GM12878 (cell line): ENCODE results near the gene C17orf58. TPM values are rescaled to one million over a fixed set of nuclear protein-coding genes. Genes with fewer than 3 reads are reported as not detected.

Experiments used
- ATAC-seq: fragments of 200-7000 bp; cut with Tn5 transposase; 3 replicates; pipeline ENCODE4 v1.9.1; 2020; ENCODE audit warnings: mild to moderate bottlenecking, moderate library complexity
- BruUV-seq: library from RNA; stranded (reverse); fragments of 400-500 nt; replicated peaks from 2 replicates; lab custom pipeline; 2021; lab: Mats Ljungman, UMichigan
- CTCF ChIA-PET: fragments of 300-600 bp; sonication (Branson Sonifier 250); formaldehyde crosslinking; extraction: SDS; loops from one replicate; lab custom pipeline; 2021; ENCODE audit warnings: inconsistent platforms; lab: Yijun Ruan, JAX
- POLR2A ChIA-PET: fragments of 350-600 bp; formaldehyde crosslinking; extraction: SDS; loops from one replicate; lab custom pipeline; 2021; ENCODE audit warnings: inconsistent platforms; lab: Charles Lee
- RAD21 ChIA-PET: fragments of 300-600 bp; sonication (Branson Sonifier 250); formaldehyde crosslinking; loops from one replicate; lab custom pipeline; 2023; ENCODE audit warnings: antibody characterized with exemption; ENCODE audit not compliant: unreplicated experiment; lab: Charles Lee
- SMC1A ChIA-PET: fragments of 300-600 bp; sonication (Branson Sonifier 250); formaldehyde crosslinking; loops from one replicate; lab custom pipeline; 2023; ENCODE audit not compliant: unreplicated experiment, uncharacterized antibody; lab: Charles Lee
- DNase-seq: peaks from one replicate; pipeline ENCODE4 v3.0.0-alpha.2; 2011; ENCODE audit warnings: low read depth, low spot score
- FAIRE-seq: peaks from 3 replicates; lab custom pipeline; 2011; peaks lifted over from hg19 to GRCh38; lab: Jason Lieb, UNC
- H2AFZ ChIP-seq: 2 replicates; pipeline ENCODE4 v1.6.0; 2011; ENCODE audit warnings: low read depth, low read length, control low read depth; ENCODE audit not compliant: control insufficient read depth
- H3K27ac ChIP-seq: 2 replicates; pipeline ENCODE4 v1.5.1; 2011; ENCODE audit warnings: control low read depth; ENCODE audit not compliant: control insufficient read depth, insufficient read depth
- H3K27me3 ChIP-seq, 2 experiments: replicated peaks in 1 of 2; 2 replicates each; pipeline versions ENCODE4 v1.6.0 to v1.6.1; 2011; ENCODE audit warnings: low read length in 1 of 2; ENCODE audit not compliant: control insufficient read depth in 2 of 2, insufficient read depth in 2 of 2
- H3K36me3 ChIP-seq, 2 experiments: 2 replicates each; pipeline ENCODE4 v1.5.1; 2011; ENCODE audit warnings: low read length in 1 of 2; ENCODE audit not compliant: control insufficient read depth in 2 of 2, insufficient read depth in 2 of 2
- H3K4me1 ChIP-seq: 2 replicates; pipeline ENCODE4 v1.6.1; 2011; ENCODE audit warnings: mild to moderate bottlenecking, low read length, moderate library complexity, mixed read lengths; ENCODE audit not compliant: control insufficient read depth, insufficient read depth
- H3K4me2 ChIP-seq: 2 replicates; pipeline ENCODE4 v1.6.0; 2011; ENCODE audit warnings: control low read depth; ENCODE audit not compliant: control insufficient read depth, insufficient read depth
- H3K4me3 ChIP-seq: fragments of 200-600 bp; sonication (generic); 2 replicates; pipeline ENCODE4 v1.5.1; 2016
- H3K79me2 ChIP-seq: 2 replicates; pipeline ENCODE4 v1.6.0; 2011; ENCODE audit warnings: low read length; ENCODE audit not compliant: control insufficient read depth, insufficient read depth
- H3K9ac ChIP-seq: 2 replicates; pipeline ENCODE4 v1.8.0; 2011; ENCODE audit warnings: low read length, control low read depth, mixed read lengths; ENCODE audit not compliant: control insufficient read depth, insufficient read depth
- H3K9me3 ChIP-seq: replicated peaks from 3 replicates; pipeline ENCODE4 v1.5.1; 2011; ENCODE audit warnings: mild to moderate bottlenecking, low read length; ENCODE audit not compliant: control insufficient read depth, insufficient read depth
- H4K20me1 ChIP-seq: 2 replicates; pipeline ENCODE4 v1.6.0; 2011; ENCODE audit not compliant: control insufficient read depth, insufficient read depth
- ASH2L ChIP-seq: fragments of 300-600, 200-600 bp; sonication (generic); IDR thresholded peaks from 2 replicates; pipeline ENCODE4 v1.6.1; 2017; ENCODE audit warnings: low read depth, mild to moderate bottlenecking, borderline replicate concordance
- BRCA1 ChIP-seq: IDR thresholded peaks from 2 replicates; pipeline ENCODE4 v1.6.1; 2011; ENCODE audit warnings: low read depth, low read length, improper control_type of control experiment
- CREM ChIP-seq: IDR thresholded peaks from 2 replicates; pipeline ENCODE4 v1.6.1; 2014; ENCODE audit warnings: antibody characterized with exemption, low read depth
- FOS ChIP-seq: IDR thresholded peaks from 3 replicates; pipeline ENCODE4 v1.6.1; 2011; ENCODE audit warnings: borderline replicate concordance; ENCODE audit not compliant: insufficient read length; ENCODE audit errors: extremely low read depth
- FOXM1 ChIP-seq: IDR thresholded peaks from 2 replicates; pipeline ENCODE4 v1.6.1; 2012; ENCODE audit warnings: low read depth, mild to moderate bottlenecking, inconsistent platforms, low read length, moderate library complexity
- JUND ChIP-seq: IDR thresholded peaks from 2 replicates; pipeline ENCODE4 v1.6.1; 2012; ENCODE audit warnings: low read depth, mild to moderate bottlenecking, low read length, improper control_type of control experiment, moderate library complexity
- MXI1 ChIP-seq: fragments of 150-350 bp; IDR thresholded peaks from 2 replicates; pipeline ENCODE4 v1.6.1; 2011; ENCODE audit warnings: low read depth, mild to moderate bottlenecking, inconsistent platforms, low read length, improper control_type of control experiment
- NR2C1 ChIP-seq: fragments of 450-650 bp; IDR thresholded peaks from 2 replicates; pipeline ENCODE4 v1.6.1; 2017; ENCODE audit warnings: antibody characterized with exemption, mild to moderate bottlenecking, moderate library complexity
- RBBP5 ChIP-seq: fragments of 200-600 bp; sonication (generic); conservative IDR thresholded peaks from 2 replicates; pipeline ENCODE4 v1.6.1; 2016
- RFX5 ChIP-seq: IDR thresholded peaks from 2 replicates; pipeline ENCODE4 v1.6.1; 2011; ENCODE audit warnings: low read depth, low read length, improper control_type of control experiment
- STAT1 ChIP-seq: fragments of 450-650 bp; conservative IDR thresholded peaks from 2 replicates; pipeline ENCODE4 v1.6.1; 2014; ENCODE audit warnings: antibody characterized with exemption, mild to moderate bottlenecking
- WRNIP1 ChIP-seq: IDR thresholded peaks from 2 replicates; pipeline ENCODE4 v1.6.1; 2011; ENCODE audit warnings: low read depth, low read length, improper control_type of control experiment, borderline replicate concordance
- ZBED1 ChIP-seq: IDR thresholded peaks from 2 replicates; pipeline ENCODE4 v1.6.1; 2016; ENCODE audit warnings: borderline replicate concordance
- ZZZ3 ChIP-seq: IDR thresholded peaks from 2 replicates; pipeline ENCODE4 v1.6.1; 2011; ENCODE audit warnings: low read depth; ENCODE audit not compliant: control insufficient read depth, insufficient read length
- WGBS: methylation state at CpG from one replicate; pipeline ENCODE4 v1.1.6; 2016; ENCODE audit warnings: low lambda C conversion rate; ENCODE audit not compliant: insufficient replicate concordance, insufficient coverage; ENCODE audit errors: missing lambda C conversion rate; 5-methylcytosine and 5-hydroxymethylcytosine counted together
- in situ Hi-C: fragments of 300-500 bp; cut with MboI; formaldehyde crosslinking; loops from 9 replicates; pipeline ENCODE4 v1.14.3; 2018; ENCODE audit warnings: mixed read lengths
- intact Hi-C: fragments of 100-400 bp; cut with micrococcal nuclease; formaldehyde crosslinking; loops from one replicate; pipeline ENCODE4 v1.14.2; 2022; ENCODE audit not compliant: unreplicated experiment
- polyA plus RNA-seq, 11 experiments: library from polyadenylated mRNA; depleted of rRNA in 4 of 11; unstranded in 6 of 11; stranded (reverse) in 5 of 11; fragments of >200 nt; fragmentation: Nextera tagmentation in 4 of 11; fragmentation: Illumina TruSeq in 1 of 11; extraction: Ambion mirVana in 4 of 11; extraction: Trizol in 1 of 11; gene quantifications; 1 replicate in 1 of 11; 2 replicates in 10 of 11; pipeline versions ENCODE4 v1.2.1 to v1.2.3, GENCODE V29; 2011 to 2016; ENCODE audit warnings: inconsistent platforms in 2 of 11, missing spikeins in 2 of 11, low read depth in 1 of 11
- total RNA-seq, 4 experiments: library from RNA; depleted of rRNA in 3 of 4; stranded (reverse); fragments of >200 nt in 3 of 4; fragmentation: Illumina TruSeq in 1 of 4; extraction: Trizol in 1 of 4; gene quantifications; 2 replicates each; pipeline versions ENCODE4 v1.2.1 to v1.2.3, GENCODE V29; 2013 to 2021
- TF ChIP-seq, protein P1 (sequence below): IDR thresholded peaks from 2 replicates; pipeline ENCODE4 v1.6.1; 2011; ENCODE audit warnings: low read depth, mild to moderate bottlenecking, low read length, moderate library complexity, borderline replicate concordance; ENCODE audit errors: extremely low read depth
- TF ChIP-seq, protein P2 (sequence below): IDR thresholded peaks from 2 replicates; pipeline ENCODE4 v1.6.1; 2011; ENCODE audit warnings: mild to moderate bottlenecking, low read depth, low read length, moderate library complexity; ENCODE audit not compliant: insufficient replicate concordance
- TF ChIP-seq, protein P3 (sequence below): fragments of 450-650 bp; IDR thresholded peaks from 2 replicates; pipeline ENCODE4 v1.6.1; 2017; ENCODE audit warnings: mild to moderate bottlenecking

Gene C17orf58
- total and polyA plus RNA-seq, 10 of the 15 experiments (the other 5 are each of a cell fraction or from before 2014, with no cell fraction given) = 3.3 to 12.3 (median 6.2) TPM

DNA sequence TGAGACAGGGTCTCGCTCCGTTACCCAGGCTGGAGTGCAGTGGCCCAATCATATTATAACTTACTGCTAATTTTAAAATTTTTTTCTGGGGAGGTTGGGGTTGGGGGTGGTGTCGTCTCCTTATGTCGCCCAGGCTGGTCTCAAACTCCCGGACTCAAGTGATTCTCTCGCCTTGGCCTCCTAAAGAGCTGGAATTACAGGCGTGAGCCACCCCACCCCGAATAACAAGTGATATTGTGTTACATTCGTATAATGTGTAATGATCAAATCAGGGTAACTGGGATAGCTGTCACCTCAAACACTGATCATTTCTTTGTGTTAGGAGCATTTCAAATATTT is 23.0 kb upstream of the C17orf58 start:
- Histone ChIP-seq H3K36me3 (no peaks in the 10 kb centered on the region), H3K9ac (no peak overlapping the region), H3K4me1 (no peaks in the 10 kb centered on the region), H3K27ac (no peak overlapping the region), H3K79me2 (no peaks in the 10 kb centered on the region), H3K27me3 (peaks cover 0 to 2% of the 10 kb centered on the region in 2 experiments; a peak in 1 of 4 replicates), H3K4me2 (peak overlapping the region; percentile 55), H3K4me3 (no peak overlapping the region), H4K20me1 (no peaks in the 10 kb centered on the region), H2AFZ (peak overlapping the region; percentile 7; the same call in 1 of the 2 replicates), H3K9me3 (no peaks in the 10 kb centered on the region)
- BruUV-seq = no TSS peak
- intact Hi-C loops (loop anchor here (10.0 kb wide), 1 partner anchor 445 kb away; no protein-coding TSS in a partner anchor), in situ Hi-C loops (no loop called here)
- ATAC-seq (no peak), DNase-seq (no peak), FAIRE-seq (no peak)
- 65% methylated on average over 9 of the region's 9 CpGs for WGBS
- ChIA-PET RAD21 (interaction anchor here (1.7 kb wide), 1 partner anchor 17 kb away, joined by 10 read pairs; the partner anchor contains the start of gene KPNA2), POLR2A (interaction anchor here (0.8 to 2.5 kb wide), 4 partner anchors 10 to 24 kb away, joined by 3 to 12 read pairs (median 7); partner anchors contain the start of gene KPNA2), CTCF (interaction anchor here (0.9 to 2.0 kb wide), 5 partner anchors 8 to 479 kb away, joined by 3 to 13 read pairs (median 5); no protein-coding TSS in a partner anchor), SMC1A (interaction anchor here (0.8 to 1.4 kb wide), 5 partner anchors 11 to 164 kb away, joined by 3 to 6 read pairs (median 4); partner anchors contain the start of genes C17orf58 and KPNA2)
- TF ChIP-seq BRCA1 = no peak
- no peak for TF ChIP-seq ZZZ3
- TF ChIP-seq, protein P1, sequence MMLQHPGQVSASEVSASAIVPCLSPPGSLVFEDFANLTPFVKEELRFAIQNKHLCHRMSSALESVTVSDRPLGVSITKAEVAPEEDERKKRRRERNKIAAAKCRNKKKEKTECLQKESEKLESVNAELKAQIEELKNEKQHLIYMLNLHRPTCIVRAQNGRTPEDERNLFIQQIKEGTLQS = no peak
- no peak for TF ChIP-seq ASH2L
- no peak for TF ChIP-seq WRNIP1
- TF ChIP-seq RBBP5 = no peak
- TF ChIP-seq CREM = no peak
- TF ChIP-seq, protein P2, sequence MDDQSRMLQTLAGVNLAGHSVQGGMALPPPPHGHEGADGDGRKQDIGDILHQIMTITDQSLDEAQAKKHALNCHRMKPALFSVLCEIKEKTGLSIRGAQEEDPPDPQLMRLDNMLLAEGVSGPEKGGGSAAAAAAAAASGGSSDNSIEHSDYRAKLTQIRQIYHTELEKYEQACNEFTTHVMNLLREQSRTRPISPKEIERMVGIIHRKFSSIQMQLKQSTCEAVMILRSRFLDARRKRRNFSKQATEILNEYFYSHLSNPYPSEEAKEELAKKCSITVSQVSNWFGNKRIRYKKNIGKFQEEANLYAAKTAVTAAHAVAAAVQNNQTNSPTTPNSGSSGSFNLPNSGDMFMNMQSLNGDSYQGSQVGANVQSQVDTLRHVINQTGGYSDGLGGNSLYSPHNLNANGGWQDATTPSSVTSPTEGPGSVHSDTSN = no peak
- no peak for TF ChIP-seq STAT1
- TF ChIP-seq NR2C1 = no peak
- TF ChIP-seq FOXM1 = no peak
- TF ChIP-seq RFX5 = no peak
- TF ChIP-seq FOS = no peak
- TF ChIP-seq, protein P3, sequence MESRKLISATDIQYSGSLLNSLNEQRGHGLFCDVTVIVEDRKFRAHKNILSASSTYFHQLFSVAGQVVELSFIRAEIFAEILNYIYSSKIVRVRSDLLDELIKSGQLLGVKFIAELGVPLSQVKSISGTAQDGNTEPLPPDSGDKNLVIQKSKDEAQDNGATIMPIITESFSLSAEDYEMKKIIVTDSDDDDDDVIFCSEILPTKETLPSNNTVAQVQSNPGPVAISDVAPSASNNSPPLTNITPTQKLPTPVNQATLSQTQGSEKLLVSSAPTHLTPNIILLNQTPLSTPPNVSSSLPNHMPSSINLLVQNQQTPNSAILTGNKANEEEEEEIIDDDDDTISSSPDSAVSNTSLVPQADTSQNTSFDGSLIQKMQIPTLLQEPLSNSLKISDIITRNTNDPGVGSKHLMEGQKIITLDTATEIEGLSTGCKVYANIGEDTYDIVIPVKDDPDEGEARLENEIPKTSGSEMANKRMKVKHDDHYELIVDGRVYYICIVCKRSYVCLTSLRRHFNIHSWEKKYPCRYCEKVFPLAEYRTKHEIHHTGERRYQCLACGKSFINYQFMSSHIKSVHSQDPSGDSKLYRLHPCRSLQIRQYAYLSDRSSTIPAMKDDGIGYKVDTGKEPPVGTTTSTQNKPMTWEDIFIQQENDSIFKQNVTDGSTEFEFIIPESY = no peak
- TF ChIP-seq JUND = no peak
- no peak for TF ChIP-seq MXI1
- TF ChIP-seq ZBED1 = no peak
